ENCODE measurements around the gene ELMO2. TPM values are rescaled to one million over a fixed set of nuclear protein-coding genes. Genes with fewer than 3 reads are reported as not detected.

Gene ELMO2
- total and polyA plus RNA-seq, 2 of the 4 experiments (the other 2 are of a cell fraction): 29.2 to 52.7 TPM

- no peak overlapping the region for H4K91ac ChIP-seq (ENCODE audit: insufficient read depth, low read depth, low read length)
- no peak overlapping the region for H3K18ac ChIP-seq (ENCODE audit: low read depth, low read length)
- H2AK5ac ChIP-seq (ENCODE audit: low read depth, low read length): no peak overlapping the region
- no peak overlapping the region for H2BK5ac ChIP-seq (ENCODE audit: low read depth, low read length, poor library complexity, severe bottlenecking)
- H4K20me1 ChIP-seq (ENCODE audit: insufficient read depth, low read length): no peaks in the 10 kb centered on the region
- POLR2A ChIA-PET (ENCODE audit: unreplicated experiment): no interaction called here
- peaks cover 6% of the 10 kb centered on the region for H3K27me3 ChIP-seq (ENCODE audit: control insufficient read depth, insufficient read depth, low read length)
- H3K9me3 ChIP-seq (ENCODE audit: control insufficient read depth, insufficient read depth, low read length): no peaks in the 10 kb centered on the region
- H3K9me1 ChIP-seq (ENCODE audit: insufficient read depth, low read length): peaks cover 2% of the 10 kb centered on the region; the same call in 1 of the 2 replicates
- no peak overlapping the region for H2AK9ac ChIP-seq (replicated peaks; ENCODE audit: low read depth, low read length, poor library complexity)
- no peak overlapping the region for H3K23ac ChIP-seq (ENCODE audit: low read depth, low read length)
- DNase-seq (no peak), ATAC-seq (ENCODE audit: low read depth) (no peak)
- 80% methylated on average over 7 of the region's 15 CpGs; no CpG with 5 or more reads in 1 of the 2 experiments for WGBS, 2 experiments (ENCODE audit: extremely low coverage in 2 of 2, insufficient read length in 1 of 2)
- no peaks in the 10 kb centered on the region for H3K36me3 ChIP-seq (ENCODE audit: control insufficient read depth, insufficient read depth, low read length)
- no peak overlapping the region for H2AFZ ChIP-seq (replicated peaks; ENCODE audit: low read length, poor library complexity)
- TF ChIP-seq, protein P1, sequence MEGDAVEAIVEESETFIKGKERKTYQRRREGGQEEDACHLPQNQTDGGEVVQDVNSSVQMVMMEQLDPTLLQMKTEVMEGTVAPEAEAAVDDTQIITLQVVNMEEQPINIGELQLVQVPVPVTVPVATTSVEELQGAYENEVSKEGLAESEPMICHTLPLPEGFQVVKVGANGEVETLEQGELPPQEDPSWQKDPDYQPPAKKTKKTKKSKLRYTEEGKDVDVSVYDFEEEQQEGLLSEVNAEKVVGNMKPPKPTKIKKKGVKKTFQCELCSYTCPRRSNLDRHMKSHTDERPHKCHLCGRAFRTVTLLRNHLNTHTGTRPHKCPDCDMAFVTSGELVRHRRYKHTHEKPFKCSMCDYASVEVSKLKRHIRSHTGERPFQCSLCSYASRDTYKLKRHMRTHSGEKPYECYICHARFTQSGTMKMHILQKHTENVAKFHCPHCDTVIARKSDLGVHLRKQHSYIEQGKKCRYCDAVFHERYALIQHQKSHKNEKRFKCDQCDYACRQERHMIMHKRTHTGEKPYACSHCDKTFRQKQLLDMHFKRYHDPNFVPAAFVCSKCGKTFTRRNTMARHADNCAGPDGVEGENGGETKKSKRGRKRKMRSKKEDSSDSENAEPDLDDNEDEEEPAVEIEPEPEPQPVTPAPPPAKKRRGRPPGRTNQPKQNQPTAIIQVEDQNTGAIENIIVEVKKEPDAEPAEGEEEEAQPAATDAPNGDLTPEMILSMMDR (conservative IDR thresholded peaks at IDR 0.05; ENCODE audit: low read depth, low read length): no peak
- no peak for TF ChIP-seq CHD1 (IDR thresholded peaks at IDR 0.05; ENCODE audit: low read depth, low read length)
- no peak for TF ChIP-seq CEBPB (IDR thresholded peaks at IDR 0.05; ENCODE audit: low read depth, low read length)
- TF ChIP-seq SMC3 (IDR thresholded peaks at IDR 0.05; ENCODE audit: low read depth, low read length): no peak
- TF ChIP-seq BHLHE40 (IDR thresholded peaks at IDR 0.05; ENCODE audit: low read depth, low read length): no peak
- no peak for TF ChIP-seq USF2 (IDR thresholded peaks at IDR 0.05; ENCODE audit: low read depth, low read length)
- TF ChIP-seq RAD21 (IDR thresholded peaks at IDR 0.05; ENCODE audit: low read length): no peak
- TF ChIP-seq MXI1 (IDR thresholded peaks at IDR 0.05; ENCODE audit: borderline replicate concordance, low read depth, low read length): no peak
- TF ChIP-seq RCOR1 (IDR thresholded peaks at IDR 0.05; ENCODE audit: insufficient replicate concordance, low read length): no peak
- TF ChIP-seq MAZ (IDR thresholded peaks at IDR 0.05; ENCODE audit: borderline replicate concordance, low read depth, low read length): no peak
- TF ChIP-seq POLR2A (IDR thresholded peaks at IDR 0.05; ENCODE audit: low read depth, low read length): no peak
- TF ChIP-seq FOS (IDR thresholded peaks at IDR 0.05; ENCODE audit: low read depth, low read length): no peak
- TF ChIP-seq NFE2L2 (IDR thresholded peaks at IDR 0.05; ENCODE audit: low read depth, low read length): no peak
- TF ChIP-seq RFX5 (IDR thresholded peaks at IDR 0.05; ENCODE audit: low read depth, low read length): no peak
- H4K5ac ChIP-seq (ENCODE audit: low read depth, low read length): no peak overlapping the region
- CTCF ChIA-PET: no interaction called here
- in situ Hi-C loops (cut with MboI; ENCODE audit: low sequenced_read_pairs): no loop called here
- H3K27ac ChIP-seq (ENCODE audit: insufficient read depth, low read length): no peak overlapping the region
- H3K4ac ChIP-seq (ENCODE audit: low read depth, low read length): no peak overlapping the region
- no peak overlapping the region for H2BK120ac ChIP-seq (ENCODE audit: low read depth, low read length)
- dilution Hi-C loops (cut with HindIII; ENCODE audit: low sequenced_read_pairs, unreplicated experiment): no loop called here
- intact Hi-C loops (cut with micrococcal nuclease): no loop called here
- H3K79me1 ChIP-seq (ENCODE audit: low read depth in 1 of 2, low read length in 2 of 2): no peaks in the 10 kb centered on the region
- no peaks in the 10 kb centered on the region for H3K4me1 ChIP-seq (ENCODE audit: control insufficient read depth, insufficient read depth, low read length)
- H3K14ac ChIP-seq (replicated peaks; ENCODE audit: low read depth, low read length): no peak overlapping the region
- no peak overlapping the region for H3K9ac ChIP-seq (ENCODE audit: low read depth, low read length)
- H2BK15ac ChIP-seq (ENCODE audit: low read depth, low read length): no peak overlapping the region
- H3K4me3 ChIP-seq (ENCODE audit: insufficient read depth, low read depth, low read length): no peak overlapping the region
- H3K56ac ChIP-seq (ENCODE audit: extremely low read depth, insufficient read depth, low read length): no peak overlapping the region
- no peak overlapping the region for H4K8ac ChIP-seq (ENCODE audit: low read depth in 2 of 2, low read length in 2 of 2)
- no peak overlapping the region for H2BK20ac ChIP-seq (ENCODE audit: low read depth, low read length)
- BruUV-seq (replicated peaks): no TSS peak
- H3K4me2 ChIP-seq (ENCODE audit: low read depth, low read length): no peak overlapping the region
Measured at GRCh38 chr20:46430921-46431712, 24.7 kb upstream of the ELMO2 start.
